Vagina (tissue), 2 donors: ENCODE data around the gene SLC12A8.

Experiments
- CTCF ChIP-seq, 3 experiments: fragments of 450-650 bp in 2 of 3; fragments of 200-600 bp in 1 of 3; sonication (generic) in 1 of 3; IDR thresholded peaks; one replicate each; pipeline ENCODE4 v1.5.1; 2017 to 2019; ENCODE audit warnings: antibody characterized with exemption in 3 of 3, mild to moderate bottlenecking in 2 of 3, moderate library complexity in 2 of 3
- POLR2AphosphoS5 ChIP-seq, 2 donors: sonication (generic); formaldehyde crosslinking; IDR thresholded peaks; one replicate each; pipeline ENCODE4 v1.9.0; 2017; ENCODE audit warnings: antibody characterized with exemption in 2 of 2, mild to moderate bottlenecking in 2 of 2, low read depth in 1 of 2; ENCODE audit not compliant: insufficient read depth in 1 of 2

GRCh38 chr3:125123451-125124305, 88.9 kb downstream of the SLC12A8 start:
- TF ChIP-seq CTCF (IDR thresholded peaks at IDR 0.05) (no peak), POLR2AphosphoS5 (IDR thresholded peaks at IDR 0.05; ENCODE audit: insufficient read depth in 1 of 2, low read depth in 1 of 2) (no peak)
